ENCODE measurements around the gene IMPA2. TPM values are rescaled to one million over a fixed set of nuclear protein-coding genes. Genes with fewer than 3 reads are reported as not detected.

IMPA2 gene
- total and polyA plus RNA-seq, 4 donors, result 43.4 to 65.4 (median 61.5) TPM

GRCh38 chr18:11976315-11977152, 4.8 kb upstream of the IMPA2 start:
- Histone ChIP-seq H3K4me3 (no peak overlapping the region), H3K36me3 (ENCODE audit: control insufficient read depth in 4 of 4, insufficient read depth in 4 of 4, low read length in 4 of 4) (no peaks in the 10 kb centered on the region), H3K9ac (ENCODE audit: insufficient read depth in 1 of 2, low read length in 2 of 2) (no peak overlapping the region), H3K27me3 (ENCODE audit: control insufficient read depth in 3 of 3, insufficient read depth in 3 of 3, low read length in 2 of 3) (no peaks in the 10 kb centered on the region), H3K27ac (ENCODE audit: low read depth in 1 of 2, low read length in 1 of 2) (no peak overlapping the region), H3K4me1 (ENCODE audit: control insufficient read depth in 5 of 5, insufficient read depth in 5 of 5, low read length in 5 of 5) (peaks cover 0 to 34% (median 5%) of the 10 kb centered on the region in 5 donors), H3K9me3 (ENCODE audit: control insufficient read depth in 4 of 4, insufficient read depth in 3 of 4, low read length in 3 of 4) (no peaks in the 10 kb centered on the region)
- TF ChIP-seq, protein P1, sequence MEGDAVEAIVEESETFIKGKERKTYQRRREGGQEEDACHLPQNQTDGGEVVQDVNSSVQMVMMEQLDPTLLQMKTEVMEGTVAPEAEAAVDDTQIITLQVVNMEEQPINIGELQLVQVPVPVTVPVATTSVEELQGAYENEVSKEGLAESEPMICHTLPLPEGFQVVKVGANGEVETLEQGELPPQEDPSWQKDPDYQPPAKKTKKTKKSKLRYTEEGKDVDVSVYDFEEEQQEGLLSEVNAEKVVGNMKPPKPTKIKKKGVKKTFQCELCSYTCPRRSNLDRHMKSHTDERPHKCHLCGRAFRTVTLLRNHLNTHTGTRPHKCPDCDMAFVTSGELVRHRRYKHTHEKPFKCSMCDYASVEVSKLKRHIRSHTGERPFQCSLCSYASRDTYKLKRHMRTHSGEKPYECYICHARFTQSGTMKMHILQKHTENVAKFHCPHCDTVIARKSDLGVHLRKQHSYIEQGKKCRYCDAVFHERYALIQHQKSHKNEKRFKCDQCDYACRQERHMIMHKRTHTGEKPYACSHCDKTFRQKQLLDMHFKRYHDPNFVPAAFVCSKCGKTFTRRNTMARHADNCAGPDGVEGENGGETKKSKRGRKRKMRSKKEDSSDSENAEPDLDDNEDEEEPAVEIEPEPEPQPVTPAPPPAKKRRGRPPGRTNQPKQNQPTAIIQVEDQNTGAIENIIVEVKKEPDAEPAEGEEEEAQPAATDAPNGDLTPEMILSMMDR (IDR thresholded peaks at IDR 0.05; ENCODE audit: control extremely low read depth, extremely low read depth), result no peak
- DNase-seq, result peak in 1 of 3 donors; percentile 65
- 90 to 91% methylated on average over 13 of the region's 13 CpGs for WGBS, 2 donors
- no peak for ATAC-seq (ENCODE audit: insufficient read depth, low FRiP score)

DNA sequence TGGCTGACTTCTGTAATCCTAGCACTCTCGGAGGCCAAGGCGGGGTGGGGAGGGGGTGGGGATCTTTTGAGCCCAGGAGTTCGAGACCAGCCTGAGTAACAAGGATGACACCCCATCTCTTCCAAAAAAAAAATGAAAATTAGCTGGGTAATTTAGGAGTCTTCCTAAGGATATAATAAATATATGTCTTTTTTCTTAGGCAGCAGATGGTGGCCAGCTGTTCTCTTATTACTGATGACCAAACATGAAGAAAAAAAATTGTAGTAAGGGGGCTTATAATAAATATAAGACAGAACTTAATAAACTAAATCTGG, 4.2 kb upstream of the IMPA2 start:
- no peaks in the 10 kb centered on the region for H3K9me3 ChIP-seq (ENCODE audit: control insufficient read depth in 4 of 4, insufficient read depth in 3 of 4, low read length in 3 of 4)
- peaks cover 0 to 37% (median 5%) of the 10 kb centered on the region in 5 donors for H3K4me1 ChIP-seq (ENCODE audit: control insufficient read depth in 5 of 5, insufficient read depth in 5 of 5, low read length in 5 of 5)
- no peaks in the 10 kb centered on the region for H3K27me3 ChIP-seq (ENCODE audit: control insufficient read depth in 3 of 3, insufficient read depth in 3 of 3, low read length in 2 of 3)
- H3K36me3 ChIP-seq (ENCODE audit: control insufficient read depth in 4 of 4, insufficient read depth in 4 of 4, low read length in 4 of 4), result no peaks in the 10 kb centered on the region
- no peak overlapping the region for H3K4me3 ChIP-seq
- ATAC-seq (ENCODE audit: insufficient read depth, low FRiP score), result no peak
- TF ChIP-seq, protein P1 (IDR thresholded peaks at IDR 0.05; ENCODE audit: control extremely low read depth, extremely low read depth), result no peak
- 80 to 87% methylated on average over 3 of the region's 3 CpGs for WGBS, 2 donors
- no peak overlapping the region for H3K27ac ChIP-seq (ENCODE audit: low read depth in 1 of 2, low read length in 1 of 2)
- peak; percentile 47 to 83 (median 70) for DNase-seq
- no peak overlapping the region for H3K9ac ChIP-seq (ENCODE audit: insufficient read depth in 1 of 2, low read length in 2 of 2)

GRCh38 chr18:11978956-11979355, 2.4 kb upstream of the IMPA2 start:
- Histone ChIP-seq H3K9ac (ENCODE audit: insufficient read depth in 1 of 2, low read length in 2 of 2) (no peak overlapping the region), H3K27ac (ENCODE audit: low read depth in 1 of 2, low read length in 1 of 2) (no peak overlapping the region), H3K36me3 (ENCODE audit: control insufficient read depth in 4 of 4, insufficient read depth in 4 of 4, low read length in 4 of 4) (no peaks in the 10 kb centered on the region), H3K27me3 (ENCODE audit: control insufficient read depth in 3 of 3, insufficient read depth in 3 of 3, low read length in 2 of 3) (no peaks in the 10 kb centered on the region), H3K4me1 (ENCODE audit: control insufficient read depth in 5 of 5, insufficient read depth in 5 of 5, low read length in 5 of 5) (peaks cover 0 to 49% (median 9%) of the 10 kb centered on the region in 5 donors), H3K9me3 (ENCODE audit: control insufficient read depth in 4 of 4, insufficient read depth in 3 of 4, low read length in 3 of 4) (no peaks in the 10 kb centered on the region), H3K4me3 (no peak overlapping the region)
- ATAC-seq (ENCODE audit: insufficient read depth, low FRiP score) (no peak), DNase-seq (peak in 2 of 3 donors; percentile 64 to 72)
- WGBS, 2 donors, result 74 to 75% methylated on average over 4 of the region's 4 CpGs
- TF ChIP-seq, protein P1 (IDR thresholded peaks at IDR 0.05; ENCODE audit: control extremely low read depth, extremely low read depth), result no peak
